ENCODE results near the gene FAS. TPM values are rescaled to one million over a fixed set of nuclear protein-coding genes. Genes with fewer than 3 reads are reported as not detected.

Gene FAS
- total RNA-seq, 1 experiment from 2014 or later: 9.3 TPM

DNA sequence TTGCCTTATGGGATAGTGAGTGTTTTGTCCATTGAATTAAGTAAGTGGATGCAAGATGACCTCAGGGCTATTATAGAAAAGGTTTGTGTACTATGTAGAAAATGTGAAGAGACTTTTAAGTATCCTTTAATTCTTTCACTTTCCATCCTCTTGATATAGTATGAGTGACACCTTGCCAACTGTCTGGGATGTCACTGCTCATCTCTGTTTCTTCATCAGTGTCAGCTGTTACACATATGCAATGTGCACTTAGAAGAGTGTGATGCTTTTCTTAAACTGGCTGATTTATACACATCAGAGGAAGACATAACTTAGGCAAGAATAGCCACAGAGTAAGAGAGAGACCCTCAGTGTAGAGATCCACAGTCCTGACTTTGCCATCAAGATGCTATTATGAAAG is 29.3 kb upstream of the FAS start:
- no TSS peak for BruUV-seq (replicated peaks)
- no peak overlapping the region for H3K4me3 ChIP-seq (replicated peaks in 1 of 2; ENCODE audit: low read depth in 1 of 2, low read length in 2 of 2)
- TF ChIP-seq JUND (IDR thresholded peaks at IDR 0.05): no peak
- CTCF ChIA-PET: no interaction called here
- POLR2A ChIA-PET: no interaction called here
- H3K9me3 ChIP-seq (ENCODE audit: control insufficient read depth in 1 of 2, insufficient read depth in 1 of 2, low read depth in 1 of 2, low read length in 2 of 2): no peaks in the 10 kb centered on the region
- no peak overlapping the region for H3K27ac ChIP-seq (ENCODE audit: low read depth, low read length)
- intact Hi-C loops (cut with micrococcal nuclease): no loop called here
- no peaks in the 10 kb centered on the region for H3K79me2 ChIP-seq (ENCODE audit: insufficient read depth, low read length)
- ATAC-seq (no peak), DNase-seq (ENCODE audit: low read depth, low spot score) (no peak)
- no peaks in the 10 kb centered on the region for H4K20me1 ChIP-seq (ENCODE audit: insufficient read depth)
- no peak overlapping the region for H3K9ac ChIP-seq (ENCODE audit: low read length)
- H3K4me2 ChIP-seq (ENCODE audit: low read length): no peak overlapping the region
- no peak overlapping the region for H2AFZ ChIP-seq (ENCODE audit: low read depth, low read length, poor library complexity, severe bottlenecking)
- H3K36me3 ChIP-seq (ENCODE audit: control insufficient read depth in 1 of 2, insufficient read depth in 2 of 2, low read length in 2 of 2): no peaks in the 10 kb centered on the region
- no peaks in the 10 kb centered on the region for H3K4me1 ChIP-seq (ENCODE audit: control insufficient read depth in 1 of 2, insufficient read depth in 2 of 2, low read length in 2 of 2)
- H3K9me2 ChIP-seq (ENCODE audit: insufficient read depth): no peaks in the 10 kb centered on the region
- RAD21 ChIA-PET (ENCODE audit: low non-redundant PET in 1 of 2, low total read pairs in 2 of 2, uncharacterized antibody in 2 of 2, unreplicated experiment in 2 of 2): no interaction called here
- H3K27me3 ChIP-seq (ENCODE audit: insufficient read depth, low read length): no peaks in the 10 kb centered on the region

DNA sequence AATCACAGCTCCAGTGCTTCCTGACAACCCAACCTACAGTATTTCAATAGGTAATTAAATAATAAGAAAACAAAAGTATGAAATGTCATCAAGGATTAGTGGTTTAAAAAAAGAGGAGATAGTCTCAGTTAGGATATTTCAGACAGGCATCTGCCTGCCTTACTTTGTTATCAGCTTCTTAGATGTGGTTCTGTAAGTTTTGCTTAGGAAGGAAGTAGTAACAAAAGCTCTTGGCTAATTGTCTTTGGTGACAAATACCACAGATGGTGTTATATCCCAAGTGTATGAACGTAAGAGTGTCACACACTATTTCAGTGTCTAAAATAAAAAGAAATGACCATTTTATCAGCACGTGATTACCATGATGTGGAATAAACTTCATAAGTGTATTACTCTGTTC is 28.3 kb upstream of the FAS start:
- Histone ChIP-seq H3K9me3 (ENCODE audit: control insufficient read depth in 1 of 2, insufficient read depth in 1 of 2, low read depth in 1 of 2, low read length in 2 of 2) (no peaks in the 10 kb centered on the region), H3K9ac (ENCODE audit: low read length) (no peak overlapping the region), H3K4me2 (ENCODE audit: low read length) (no peak overlapping the region), H4K20me1 (ENCODE audit: insufficient read depth) (no peaks in the 10 kb centered on the region), H3K36me3 (ENCODE audit: control insufficient read depth in 1 of 2, insufficient read depth in 2 of 2, low read length in 2 of 2) (no peaks in the 10 kb centered on the region), H3K4me1 (ENCODE audit: control insufficient read depth in 1 of 2, insufficient read depth in 2 of 2, low read length in 2 of 2) (no peaks in the 10 kb centered on the region), H3K79me2 (ENCODE audit: insufficient read depth, low read length) (no peaks in the 10 kb centered on the region), H3K27me3 (ENCODE audit: insufficient read depth, low read length) (no peaks in the 10 kb centered on the region), H2AFZ (ENCODE audit: low read depth, low read length, poor library complexity, severe bottlenecking) (no peak overlapping the region), H3K4me3 (replicated peaks in 1 of 2; ENCODE audit: low read depth in 1 of 2, low read length in 2 of 2) (no peak overlapping the region), H3K27ac (ENCODE audit: low read depth, low read length) (no peak overlapping the region), H3K9me2 (ENCODE audit: insufficient read depth) (no peaks in the 10 kb centered on the region)
- BruUV-seq (replicated peaks): no TSS peak
- ATAC-seq: no peak
- DNase-seq (ENCODE audit: low read depth, low spot score): no peak
- ChIA-PET POLR2A (no interaction called here), RAD21 (ENCODE audit: low non-redundant PET in 1 of 2, low total read pairs in 2 of 2, uncharacterized antibody in 2 of 2, unreplicated experiment in 2 of 2) (no interaction called here), CTCF (interaction anchor here (1.0 kb wide), 1 partner anchor 28 kb away, joined by 4 read pairs; the partner anchor contains the start of gene FAS)
- intact Hi-C loops (cut with micrococcal nuclease): no loop called here
- TF ChIP-seq FOSL1 (IDR thresholded peaks at IDR 0.05; ENCODE audit: low read depth) (no peak), SP1 (IDR thresholded peaks at IDR 0.05; ENCODE audit: low read depth) (no peak), YY1 (IDR thresholded peaks at IDR 0.05; ENCODE audit: extremely low read depth, insufficient replicate concordance, low read depth, low read length) (no peak), ELF1 (IDR thresholded peaks at IDR 0.05; ENCODE audit: borderline replicate concordance, low read depth) (no peak), EZH2phosphoT487 (IDR thresholded peaks at IDR 0.05; ENCODE audit: borderline replicate concordance) (no peak), POLR2A (IDR thresholded peaks at IDR 0.05; ENCODE audit: borderline replicate concordance, extremely low read depth, insufficient read depth, insufficient read length) (no peak), CBX3 (IDR thresholded peaks at IDR 0.05; ENCODE audit: low read depth) (no peak), EGR1 (IDR thresholded peaks at IDR 0.05; ENCODE audit: low read depth) (no peak), SRF (IDR thresholded peaks at IDR 0.05; ENCODE audit: low read depth) (no peak), ZFX (IDR thresholded peaks at IDR 0.05) (no peak), CEBPB (IDR thresholded peaks at IDR 0.05; ENCODE audit: low read depth) (no peak), EZH2 (IDR thresholded peaks at IDR 0.05) (no peak), POLR2AphosphoS5 (IDR thresholded peaks at IDR 0.05; ENCODE audit: low read depth, low read length) (no peak)
- TF ChIP-seq, protein P1, sequence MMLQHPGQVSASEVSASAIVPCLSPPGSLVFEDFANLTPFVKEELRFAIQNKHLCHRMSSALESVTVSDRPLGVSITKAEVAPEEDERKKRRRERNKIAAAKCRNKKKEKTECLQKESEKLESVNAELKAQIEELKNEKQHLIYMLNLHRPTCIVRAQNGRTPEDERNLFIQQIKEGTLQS (IDR thresholded peaks at IDR 0.05): no peak
- TF ChIP-seq, protein P2, sequence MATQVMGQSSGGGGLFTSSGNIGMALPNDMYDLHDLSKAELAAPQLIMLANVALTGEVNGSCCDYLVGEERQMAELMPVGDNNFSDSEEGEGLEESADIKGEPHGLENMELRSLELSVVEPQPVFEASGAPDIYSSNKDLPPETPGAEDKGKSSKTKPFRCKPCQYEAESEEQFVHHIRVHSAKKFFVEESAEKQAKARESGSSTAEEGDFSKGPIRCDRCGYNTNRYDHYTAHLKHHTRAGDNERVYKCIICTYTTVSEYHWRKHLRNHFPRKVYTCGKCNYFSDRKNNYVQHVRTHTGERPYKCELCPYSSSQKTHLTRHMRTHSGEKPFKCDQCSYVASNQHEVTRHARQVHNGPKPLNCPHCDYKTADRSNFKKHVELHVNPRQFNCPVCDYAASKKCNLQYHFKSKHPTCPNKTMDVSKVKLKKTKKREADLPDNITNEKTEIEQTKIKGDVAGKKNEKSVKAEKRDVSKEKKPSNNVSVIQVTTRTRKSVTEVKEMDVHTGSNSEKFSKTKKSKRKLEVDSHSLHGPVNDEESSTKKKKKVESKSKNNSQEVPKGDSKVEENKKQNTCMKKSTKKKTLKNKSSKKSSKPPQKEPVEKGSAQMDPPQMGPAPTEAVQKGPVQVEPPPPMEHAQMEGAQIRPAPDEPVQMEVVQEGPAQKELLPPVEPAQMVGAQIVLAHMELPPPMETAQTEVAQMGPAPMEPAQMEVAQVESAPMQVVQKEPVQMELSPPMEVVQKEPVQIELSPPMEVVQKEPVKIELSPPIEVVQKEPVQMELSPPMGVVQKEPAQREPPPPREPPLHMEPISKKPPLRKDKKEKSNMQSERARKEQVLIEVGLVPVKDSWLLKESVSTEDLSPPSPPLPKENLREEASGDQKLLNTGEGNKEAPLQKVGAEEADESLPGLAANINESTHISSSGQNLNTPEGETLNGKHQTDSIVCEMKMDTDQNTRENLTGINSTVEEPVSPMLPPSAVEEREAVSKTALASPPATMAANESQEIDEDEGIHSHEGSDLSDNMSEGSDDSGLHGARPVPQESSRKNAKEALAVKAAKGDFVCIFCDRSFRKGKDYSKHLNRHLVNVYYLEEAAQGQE (IDR thresholded peaks at IDR 0.05; ENCODE audit: low read depth): no peak
- TF ChIP-seq, protein P3, sequence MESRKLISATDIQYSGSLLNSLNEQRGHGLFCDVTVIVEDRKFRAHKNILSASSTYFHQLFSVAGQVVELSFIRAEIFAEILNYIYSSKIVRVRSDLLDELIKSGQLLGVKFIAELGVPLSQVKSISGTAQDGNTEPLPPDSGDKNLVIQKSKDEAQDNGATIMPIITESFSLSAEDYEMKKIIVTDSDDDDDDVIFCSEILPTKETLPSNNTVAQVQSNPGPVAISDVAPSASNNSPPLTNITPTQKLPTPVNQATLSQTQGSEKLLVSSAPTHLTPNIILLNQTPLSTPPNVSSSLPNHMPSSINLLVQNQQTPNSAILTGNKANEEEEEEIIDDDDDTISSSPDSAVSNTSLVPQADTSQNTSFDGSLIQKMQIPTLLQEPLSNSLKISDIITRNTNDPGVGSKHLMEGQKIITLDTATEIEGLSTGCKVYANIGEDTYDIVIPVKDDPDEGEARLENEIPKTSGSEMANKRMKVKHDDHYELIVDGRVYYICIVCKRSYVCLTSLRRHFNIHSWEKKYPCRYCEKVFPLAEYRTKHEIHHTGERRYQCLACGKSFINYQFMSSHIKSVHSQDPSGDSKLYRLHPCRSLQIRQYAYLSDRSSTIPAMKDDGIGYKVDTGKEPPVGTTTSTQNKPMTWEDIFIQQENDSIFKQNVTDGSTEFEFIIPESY (IDR thresholded peaks at IDR 0.05; ENCODE audit: extremely low read depth, insufficient replicate concordance, low read length): no peak

Measured in HCT116 (cell line).